Right renal pelvis (tissue), 4 donors: ENCODE results near the gene UBALD1. TPM values are rescaled to one million over a fixed set of nuclear protein-coding genes. Genes with fewer than 3 reads are reported as not detected.

Experiments used
- DNase-seq, 4 donors: peaks; one replicate each; pipeline ENCODE4 v3.0.0-alpha.2; 2013; ENCODE audit warnings: low read depth in 4 of 4, low spot score in 3 of 4, missing footprints in 1 of 4
- polyA plus RNA-seq, 4 donors: library from polyadenylated mRNA; unstranded; fragments of 120-200 nt; gene quantifications; one replicate each; pipeline ENCODE4 v1.2.1, GENCODE V29; 2013; ENCODE audit not compliant: insufficient read length in 4 of 4

The UBALD1 gene
- polyA plus RNA-seq, 4 donors: 14.4 to 26.8 (median 15.3) TPM

- no peak for DNase-seq
Measured at GRCh38 chr16:4617880-4618279, 3.2 kb upstream of the UBALD1 start.

GRCh38 chr16:4616047-4616811 is 1.5 kb upstream of the UBALD1 start:
- DNase-seq: peak; percentile 99 to 100 (median 100)

- DNase-seq: no peak
Measured at GRCh38 chr16:4615384-4616046, 827 bp upstream of the UBALD1 start.

DNA sequence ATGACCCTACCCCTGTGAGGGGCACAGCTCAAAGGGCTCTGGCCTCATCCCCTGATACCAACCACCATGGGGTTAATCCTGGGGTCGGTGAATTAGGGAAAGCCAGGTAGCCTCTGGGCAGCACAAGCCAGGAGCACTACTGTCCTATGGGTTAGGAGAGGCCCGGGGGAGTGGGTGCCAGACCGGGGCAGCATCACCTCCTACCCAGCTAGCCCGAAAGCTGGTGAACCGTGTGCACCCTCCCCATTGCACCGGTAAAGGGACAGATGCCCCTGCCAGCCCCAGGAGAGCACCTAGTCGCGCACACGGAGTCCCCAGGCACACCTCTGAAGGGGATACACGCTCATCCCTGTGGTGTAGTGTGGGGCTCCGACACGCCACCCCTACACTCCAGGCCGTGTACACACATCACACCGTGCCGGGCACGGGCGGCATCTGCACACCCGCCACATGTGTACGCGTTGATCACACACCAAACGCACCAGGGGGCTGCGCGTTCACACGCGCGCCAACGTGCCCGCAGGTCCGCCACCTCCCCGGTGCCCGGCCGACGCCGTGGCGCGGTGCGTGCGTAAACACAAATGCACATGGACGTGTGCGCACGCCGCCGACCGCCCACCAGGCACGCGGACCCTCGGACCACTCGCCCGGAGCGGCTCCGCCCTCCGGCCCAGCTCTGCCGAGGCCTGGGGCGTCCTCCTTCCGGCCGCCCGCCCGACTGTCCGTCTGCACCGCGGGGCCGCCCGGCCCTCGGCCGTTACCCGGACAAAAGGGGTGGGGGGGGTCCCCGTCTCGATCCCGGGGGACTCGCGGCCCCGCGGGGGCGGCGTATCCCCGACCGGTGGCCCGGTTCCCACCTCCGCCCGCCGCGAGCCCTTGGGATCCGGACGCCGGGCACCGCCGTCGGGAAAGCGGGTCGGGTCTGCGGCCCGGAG is 785 bp downstream of the UBALD1 start:
- no peak for DNase-seq

DNA sequence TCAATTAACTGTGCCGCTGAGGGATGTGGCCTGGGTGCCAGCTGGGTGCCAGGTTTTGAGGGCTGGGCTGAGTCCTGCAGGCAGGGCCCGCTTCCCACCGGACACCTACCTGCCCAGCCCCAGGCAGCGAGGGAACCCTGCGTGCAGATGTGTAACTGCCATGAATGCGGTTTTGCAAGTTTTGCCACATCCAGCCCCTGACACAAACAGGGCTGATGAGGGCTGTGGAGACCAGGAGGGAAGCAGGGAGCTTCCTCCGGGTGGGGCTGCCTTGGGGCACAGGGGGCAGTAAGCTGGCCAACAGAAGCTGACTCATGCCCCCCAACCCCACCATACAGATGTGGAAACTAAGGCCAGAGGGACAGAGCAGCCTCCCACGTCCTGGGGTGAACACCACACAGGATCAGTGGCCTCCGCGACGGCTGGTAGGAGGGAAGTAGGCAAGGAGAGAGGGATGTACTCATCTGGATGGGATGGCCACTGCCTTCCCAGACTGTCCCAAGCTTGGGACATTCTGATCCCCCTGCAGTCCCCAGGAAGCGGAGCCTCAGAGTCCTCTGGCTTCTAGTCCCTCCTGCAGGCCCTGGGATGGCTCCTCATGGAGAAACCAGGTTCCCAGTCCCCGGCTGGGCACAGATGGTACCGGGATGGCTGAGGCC is 1.6 kb downstream of the UBALD1 start:
- no peak for DNase-seq

DNA sequence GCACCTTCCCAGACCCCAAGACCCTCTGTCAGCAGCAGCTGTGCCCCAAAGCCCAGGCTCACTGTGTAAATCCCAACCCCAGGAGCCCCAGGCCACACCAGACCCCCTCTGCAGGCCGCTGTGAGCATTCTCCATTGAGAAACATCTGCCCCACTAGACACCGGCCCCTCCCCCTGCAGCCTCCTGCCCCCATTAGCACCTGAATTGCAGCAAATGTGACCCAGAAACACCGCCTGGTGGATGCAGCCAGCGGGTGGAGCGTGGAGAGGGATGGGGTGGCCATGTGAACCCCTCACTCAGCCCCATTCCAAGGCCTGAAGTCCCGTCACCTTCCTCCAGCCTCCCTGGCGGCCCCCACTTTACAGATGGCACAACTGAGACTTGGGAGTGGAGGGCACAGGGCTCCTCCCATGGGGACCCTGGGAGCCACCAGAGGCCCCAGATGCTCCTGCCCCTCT is 2.2 kb downstream of the UBALD1 start:
- DNase-seq: no peak

- no peak for DNase-seq
Measured at GRCh38 chr16:4611337-4612021, 3.2 kb downstream of the UBALD1 start.

- no peak for DNase-seq
Measured at GRCh38 chr16:4610011-4611005, 4.4 kb downstream of the UBALD1 start.

- no peak for DNase-seq
Measured at GRCh38 chr16:4609200-4610010, 5.3 kb downstream of the UBALD1 start.

- DNase-seq: no peak
Measured at GRCh38 chr16:4608704-4608980, 6.0 kb downstream of the UBALD1 start.

DNA sequence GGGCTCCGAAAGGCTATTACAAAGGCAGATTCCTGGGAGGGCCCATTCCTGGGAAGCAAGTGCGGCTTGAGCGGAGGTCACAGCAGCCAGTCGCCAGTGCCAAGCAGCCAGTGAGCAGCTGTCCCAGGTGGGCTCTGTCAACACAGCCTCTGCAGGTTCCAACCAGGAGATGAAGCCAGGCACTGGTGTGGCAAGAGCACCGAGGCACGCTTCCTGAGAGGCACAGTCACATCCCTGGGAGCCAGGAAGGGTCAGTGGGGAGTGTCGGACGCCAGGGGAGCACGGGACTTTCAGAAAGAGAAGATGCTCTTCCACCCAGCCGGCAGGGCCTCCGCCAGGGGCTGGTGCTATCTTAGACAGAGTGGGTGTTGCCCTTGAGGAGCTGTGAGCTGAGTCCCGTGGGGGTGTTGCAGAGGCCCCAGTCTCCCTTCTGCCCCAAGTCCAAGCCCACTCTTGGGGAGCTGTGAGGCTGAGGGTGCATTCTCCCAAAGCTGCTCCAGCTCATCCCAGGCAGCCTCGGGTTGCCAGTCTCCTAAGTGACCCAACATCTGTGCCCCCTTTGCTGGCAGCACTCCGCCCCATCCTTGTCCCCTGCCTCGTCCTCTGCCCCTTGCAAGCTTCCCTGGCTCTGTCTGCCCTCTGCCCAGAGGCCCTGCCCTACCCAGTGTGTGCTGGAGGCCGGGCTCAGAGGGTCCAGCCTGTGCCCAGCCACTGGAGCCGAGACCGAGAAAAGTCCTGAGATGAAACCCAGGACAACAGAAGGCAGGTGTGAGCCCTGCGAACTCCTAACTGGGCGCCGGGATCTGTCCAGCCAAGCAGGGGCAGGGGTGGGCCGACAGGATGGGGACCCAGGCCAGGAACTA is 6.6 kb downstream of the UBALD1 start:
- DNase-seq: no peak

DNA sequence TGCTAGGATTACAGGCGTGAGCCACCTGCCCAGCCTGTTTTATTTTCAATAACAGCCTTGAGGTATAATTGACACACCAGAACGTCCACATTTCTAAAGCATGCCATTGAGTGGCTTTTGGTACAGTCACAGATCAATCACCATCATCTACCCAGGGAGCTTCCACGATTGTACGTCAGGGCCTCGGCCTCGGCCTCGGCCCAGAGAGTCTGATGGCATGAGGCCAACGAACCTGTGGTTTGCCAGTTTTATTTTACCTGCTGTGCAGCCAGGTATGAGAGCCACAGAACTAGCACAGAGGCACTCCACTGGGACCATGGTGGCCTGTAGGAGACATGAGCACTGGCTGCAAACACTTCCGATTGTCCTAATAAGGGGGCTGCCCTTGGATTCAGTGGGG is 8.3 kb downstream of the UBALD1 start:
- DNase-seq: no peak

DNA sequence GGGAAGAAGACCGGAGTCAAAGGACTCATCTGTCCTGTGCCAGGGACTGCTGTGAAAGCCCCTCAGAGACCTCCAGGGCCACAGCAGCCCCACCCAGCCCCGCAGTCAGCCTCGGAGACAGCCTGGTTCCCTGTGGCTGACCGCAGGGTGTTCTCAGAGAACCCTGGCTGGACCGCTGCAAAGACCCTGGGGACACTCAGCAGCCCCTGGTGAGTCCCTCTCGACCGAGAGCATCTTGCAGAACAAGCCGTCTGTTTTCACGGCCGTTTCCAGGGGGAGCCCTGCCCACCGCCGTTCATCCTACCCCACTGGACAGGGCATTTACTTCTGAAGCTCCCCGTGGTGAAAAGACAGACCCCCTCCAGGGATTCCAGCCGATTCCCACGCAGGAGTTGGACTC is 10.3 kb downstream of the UBALD1 start:
- no peak for DNase-seq

DNA sequence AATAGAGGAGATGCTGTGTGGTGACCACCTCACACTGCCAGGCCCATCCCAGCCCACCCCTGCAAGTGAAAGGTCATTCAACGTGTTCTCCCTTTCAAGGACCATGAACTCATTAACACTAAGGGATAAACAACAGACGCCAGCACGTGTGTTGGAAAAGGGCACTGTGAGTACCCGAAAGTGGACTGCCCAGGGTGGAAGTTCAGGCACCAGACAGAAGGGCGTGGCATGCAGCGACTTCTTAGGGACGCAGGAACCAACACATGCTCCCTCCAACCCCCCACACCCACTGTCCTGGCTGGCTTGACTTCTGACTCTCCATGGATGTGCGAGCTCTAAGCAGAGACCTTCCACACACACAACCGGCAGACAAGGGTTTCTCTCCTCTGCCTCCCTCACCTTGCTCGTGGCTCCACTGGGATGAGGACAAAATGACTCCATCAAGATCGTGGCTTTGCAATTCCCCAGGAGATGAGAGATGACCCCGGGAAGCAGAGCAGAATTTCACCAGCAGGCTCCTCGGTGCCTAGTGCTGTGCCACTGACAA is 11.0 kb downstream of the UBALD1 start:
- no peak for DNase-seq

DNA sequence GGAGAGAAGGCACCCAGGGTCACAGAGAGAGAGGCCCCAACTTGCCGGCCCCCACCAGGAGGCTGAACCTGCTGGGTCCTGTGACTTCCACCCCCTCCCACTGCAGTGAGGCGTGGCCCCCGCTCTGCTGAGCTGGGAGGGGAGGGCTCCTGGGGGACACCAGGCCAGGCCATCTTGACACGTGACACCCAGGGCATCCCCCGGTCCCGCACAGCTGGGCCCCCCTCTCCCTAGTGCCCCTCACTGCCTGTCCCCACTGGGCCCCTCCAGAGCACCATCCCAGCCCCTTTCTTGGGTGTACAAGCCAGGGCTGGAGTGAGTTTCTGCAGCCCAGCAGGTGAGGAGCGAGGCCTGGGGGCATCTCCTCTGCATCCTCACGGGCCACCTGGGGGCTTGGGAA is 12.4 kb downstream of the UBALD1 start:
- DNase-seq: no peak

DNA sequence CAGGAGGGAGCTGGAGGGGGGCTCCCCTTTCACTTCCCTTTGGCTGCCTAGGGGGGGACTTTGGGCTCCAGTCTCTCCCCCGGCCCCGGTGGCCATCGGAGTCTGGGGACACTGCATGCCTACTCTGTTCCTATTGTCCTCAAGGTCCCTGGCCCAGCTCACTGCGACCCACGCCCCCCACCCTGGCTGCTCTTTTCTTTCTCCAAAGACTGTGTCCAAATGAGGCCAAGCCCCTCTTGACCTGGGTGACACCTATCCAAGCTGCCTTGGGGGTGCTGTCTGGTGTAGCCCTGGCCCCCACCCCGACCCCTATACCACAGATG is 12.9 kb downstream of the UBALD1 start:
- DNase-seq: no peak
